Stimulated activated CD4-positive, alpha-beta T cell treated with anti-CD3 and anti-CD28 coated beads, Interleukin-15, amount 100 ng/mL, for 1 hour (primary cell): ENCODE measurements around the gene ZNF326.

Source experiments
- DNase-seq, 2 donors: peaks; one replicate each; pipeline ENCODE4 v3.0.0-alpha.2; 2020; ENCODE audit warnings: low read depth in 1 of 2, low spot score in 1 of 2

Gene ZNF326

GRCh38 chr1:90074137-90074536, 79.2 kb downstream of the ZNF326 start:
- no peak for DNase-seq

DNA sequence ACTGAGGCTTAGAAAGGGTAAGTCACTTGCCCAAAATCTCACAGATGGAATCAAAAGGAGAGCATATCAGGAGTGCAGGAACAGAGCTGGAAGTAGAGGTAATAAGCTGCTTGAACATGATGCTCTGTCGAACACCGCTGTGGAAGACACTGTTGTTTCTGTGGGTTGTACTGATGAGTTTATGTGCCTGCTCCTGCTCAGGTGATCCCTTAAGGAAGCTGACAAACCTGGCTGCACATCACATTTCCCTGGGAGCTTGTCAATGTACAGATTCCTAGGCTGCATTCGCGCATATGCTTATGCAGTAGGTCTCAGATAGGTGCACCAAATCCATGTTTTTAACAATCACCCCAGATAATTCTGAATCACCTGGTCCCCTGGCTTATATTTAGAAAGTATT, 79.7 kb downstream of the ZNF326 start:
- no peak for DNase-seq

- DNase-seq = no peak
Observed at GRCh38 chr1:90074970-90075391, 80.1 kb downstream of the ZNF326 start.

- no peak for DNase-seq
Observed at GRCh38 chr1:90083995-90084394, 89.1 kb downstream of the ZNF326 start.
